NCI-H146 treated with DMSO at 0.1 percent for 48 hours (cell line): ENCODE results near the gene EPB41L3.
"Not testable (repeated sequence)": the region's sequence is repeated elsewhere in the genome, so short reads cannot be mapped to it uniquely, and the experiment has no call there.

Source experiments
- DNase-seq: peaks from one replicate; lab custom pipeline; 2025; ENCODE audit not compliant: unreplicated experiment; lab: John Stamatoyannopoulos, UW

EPB41L3 gene

GRCh38 chr18:5543773-5544389 lies at the start of gene EPB41L3:
EPB41L3 (minus strand) TSS chr18:5543997; CDS start chr18:5489183, 54,814 bp downstream.
- no peak for DNase-seq

DNA sequence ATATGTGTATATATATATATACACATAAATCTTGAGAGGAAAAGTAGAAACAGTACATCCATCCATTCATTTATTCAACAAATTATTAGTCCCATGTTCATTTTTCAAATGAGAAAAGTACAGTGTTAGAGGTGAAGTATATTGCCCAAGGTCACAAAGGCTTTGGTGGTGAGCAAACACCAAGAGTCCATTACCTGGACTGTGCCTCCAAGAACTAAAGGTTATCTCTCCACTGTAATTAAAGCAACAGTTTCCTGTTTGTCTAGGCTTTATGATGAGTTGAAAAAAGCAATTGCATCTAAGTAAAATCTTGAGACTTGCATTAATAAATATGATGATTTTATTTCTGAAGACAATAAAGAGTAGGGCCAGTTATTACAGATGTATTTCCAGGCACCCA lies 44.7 kb upstream of the EPB41L3 start:
- no peak for DNase-seq

- DNase-seq = no peak
Measured at GRCh38 chr18:5585653-5586052, 41.9 kb upstream of the EPB41L3 start.

GRCh38 chr18:5584746-5585417 lies 41.1 kb upstream of the EPB41L3 start:
- DNase-seq = no peak

DNA sequence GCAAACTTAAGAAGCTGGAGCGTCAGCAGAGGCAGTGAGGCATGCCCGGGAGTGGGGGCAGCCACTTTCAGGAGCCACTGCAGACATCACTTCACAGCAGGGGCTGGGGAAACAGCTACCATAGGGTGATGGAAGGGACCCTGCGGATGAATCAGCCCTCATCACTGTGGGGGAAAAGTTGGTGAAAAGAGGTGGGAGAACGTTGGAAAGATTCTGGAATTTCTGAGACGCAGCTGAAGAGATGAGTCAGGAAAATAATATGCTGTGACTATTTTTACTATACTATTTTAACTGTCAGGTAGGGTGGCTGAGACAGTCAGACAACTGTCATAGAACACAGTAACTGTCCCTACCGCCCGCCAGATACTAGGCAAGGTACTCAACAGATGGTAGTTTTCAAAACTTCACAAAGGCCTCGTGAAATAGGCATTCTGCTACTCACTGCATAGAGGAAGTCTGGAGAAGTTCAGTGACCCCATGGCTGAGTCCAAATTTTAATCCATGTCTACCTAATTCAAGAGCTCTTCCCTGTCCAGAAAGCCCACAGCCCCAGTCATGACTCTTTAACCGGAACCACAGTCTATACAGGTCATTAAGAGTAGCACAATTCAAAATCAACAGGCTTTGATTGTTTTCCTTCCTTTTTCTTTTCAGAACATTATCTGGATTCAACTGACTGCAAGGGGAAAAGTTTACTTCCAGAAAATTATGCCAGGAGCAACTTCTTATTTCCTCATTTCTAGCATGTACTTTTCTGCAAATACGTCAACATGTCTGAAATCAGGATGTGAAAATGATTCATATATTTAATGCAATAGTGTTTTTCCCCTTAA lies 39.3 kb upstream of the EPB41L3 start:
- DNase-seq = no peak

- DNase-seq = no peak
Measured at GRCh38 chr18:5582076-5582475, 38.3 kb upstream of the EPB41L3 start.

GRCh38 chr18:5574843-5575242 lies 31.0 kb upstream of the EPB41L3 start:
- no peak for DNase-seq

GRCh38 chr18:5571666-5572065 lies 27.9 kb upstream of the EPB41L3 start:
- no peak for DNase-seq

DNA sequence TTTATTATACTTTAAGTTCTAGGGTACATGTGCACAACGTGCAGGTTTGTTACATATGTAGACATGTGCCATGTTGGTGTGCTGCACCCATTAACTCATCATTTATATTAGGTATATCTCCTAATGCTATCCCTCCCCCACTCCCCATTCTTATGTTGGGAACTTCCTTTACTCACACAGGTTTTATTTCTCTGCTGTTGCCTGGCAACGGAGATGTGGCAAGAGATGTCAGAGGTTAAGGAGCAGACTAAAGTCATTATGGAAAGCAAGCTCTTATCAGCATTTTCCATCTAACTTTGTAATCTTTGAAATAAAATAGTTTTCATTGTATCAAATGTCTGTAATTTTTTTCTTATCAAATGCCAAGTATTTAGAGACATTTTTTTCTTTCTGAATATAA lies 26.8 kb upstream of the EPB41L3 start:
- not testable (repeated sequence) for DNase-seq

GRCh38 chr18:5568416-5568815 lies 24.6 kb upstream of the EPB41L3 start:
- no peak for DNase-seq

DNA sequence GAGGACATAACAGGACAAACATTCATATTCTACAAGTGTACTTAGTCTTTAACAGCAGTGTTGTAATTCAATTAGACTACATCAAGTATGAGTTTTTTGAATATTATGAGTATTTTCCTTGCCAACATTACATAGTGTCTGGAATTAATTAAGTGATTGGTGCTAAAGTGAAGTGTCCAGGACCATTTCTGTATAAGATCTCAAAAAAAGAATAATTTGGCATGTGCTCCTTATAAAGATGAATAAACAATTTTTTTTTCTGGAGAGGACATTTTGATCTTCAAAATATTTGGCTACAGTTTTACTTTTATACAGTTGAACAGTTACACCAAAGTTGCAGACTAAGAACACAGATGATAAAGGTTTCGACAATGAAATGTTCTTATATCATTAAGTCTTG lies 15.1 kb upstream of the EPB41L3 start:
- no peak for DNase-seq

- no peak for DNase-seq
Measured at GRCh38 chr18:5556310-5556974, 12.6 kb upstream of the EPB41L3 start.

- no peak for DNase-seq
Measured at GRCh38 chr18:5554629-5555028, 10.8 kb upstream of the EPB41L3 start.

- DNase-seq = no peak
Measured at GRCh38 chr18:5546660-5547059, 2.9 kb upstream of the EPB41L3 start.

GRCh38 chr18:5543036-5543680 lies 639 bp downstream of the EPB41L3 start:
- no peak for DNase-seq

DNA sequence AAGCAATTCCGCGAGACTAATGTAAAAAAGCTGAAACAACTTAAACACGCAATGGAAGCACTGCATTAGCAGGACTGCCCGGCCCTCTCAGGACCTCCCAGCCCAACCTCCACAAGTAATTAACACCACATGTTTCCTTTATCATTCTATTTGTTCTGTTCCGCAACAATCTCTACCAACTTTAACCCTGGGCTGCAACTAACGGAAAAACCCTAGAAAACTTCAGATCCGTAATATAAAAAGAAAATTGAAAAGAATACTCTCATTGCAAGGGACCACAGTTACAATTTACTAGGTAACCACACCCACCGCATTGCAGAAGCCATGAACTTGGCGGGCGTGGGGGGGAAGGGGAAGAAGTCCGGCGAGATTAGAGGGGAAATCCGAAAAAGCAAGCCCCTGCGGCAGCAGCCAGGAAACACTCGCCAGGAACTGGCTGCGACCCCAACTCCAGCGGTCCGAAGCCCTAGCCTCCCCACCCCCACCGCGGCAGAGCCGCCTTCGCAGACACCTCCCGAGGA lies 1.2 kb downstream of the EPB41L3 start:
- DNase-seq = no peak

GRCh38 chr18:5541644-5542043 lies 2.2 kb downstream of the EPB41L3 start:
- no peak for DNase-seq

GRCh38 chr18:5539391-5539790 lies 4.4 kb downstream of the EPB41L3 start:
- DNase-seq = no peak

DNA sequence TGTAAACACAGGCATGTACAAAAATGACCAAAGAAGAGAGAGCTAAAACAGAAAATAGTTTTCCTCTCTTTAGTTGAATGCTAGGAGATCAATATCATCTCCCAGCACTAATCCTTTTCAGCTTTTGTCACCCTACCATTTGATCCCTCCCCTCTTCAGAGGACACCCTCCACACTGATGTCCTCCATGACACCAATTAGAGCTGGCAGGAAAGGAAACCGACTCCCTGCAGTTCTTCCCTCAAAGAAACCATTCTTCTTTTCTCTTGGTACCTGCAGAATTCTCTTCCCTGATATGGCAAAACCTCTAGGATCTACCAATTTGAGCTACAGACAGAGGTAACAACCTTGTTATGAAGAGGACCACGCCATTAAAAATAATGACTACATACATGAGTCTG lies 5.3 kb downstream of the EPB41L3 start:
- DNase-seq = no peak

GRCh38 chr18:5537860-5538259 lies 5.9 kb downstream of the EPB41L3 start:
- no peak for DNase-seq

GRCh38 chr18:5534845-5535244 lies 9.0 kb downstream of the EPB41L3 start:
- DNase-seq = no peak
